NCI-H2107 (cell line): ENCODE measurements around the gene PIM3.

Experiments used
- DNase-seq: peaks from one replicate; lab custom pipeline; 2025; lab: John Stamatoyannopoulos, UW

PIM3 gene

DNA sequence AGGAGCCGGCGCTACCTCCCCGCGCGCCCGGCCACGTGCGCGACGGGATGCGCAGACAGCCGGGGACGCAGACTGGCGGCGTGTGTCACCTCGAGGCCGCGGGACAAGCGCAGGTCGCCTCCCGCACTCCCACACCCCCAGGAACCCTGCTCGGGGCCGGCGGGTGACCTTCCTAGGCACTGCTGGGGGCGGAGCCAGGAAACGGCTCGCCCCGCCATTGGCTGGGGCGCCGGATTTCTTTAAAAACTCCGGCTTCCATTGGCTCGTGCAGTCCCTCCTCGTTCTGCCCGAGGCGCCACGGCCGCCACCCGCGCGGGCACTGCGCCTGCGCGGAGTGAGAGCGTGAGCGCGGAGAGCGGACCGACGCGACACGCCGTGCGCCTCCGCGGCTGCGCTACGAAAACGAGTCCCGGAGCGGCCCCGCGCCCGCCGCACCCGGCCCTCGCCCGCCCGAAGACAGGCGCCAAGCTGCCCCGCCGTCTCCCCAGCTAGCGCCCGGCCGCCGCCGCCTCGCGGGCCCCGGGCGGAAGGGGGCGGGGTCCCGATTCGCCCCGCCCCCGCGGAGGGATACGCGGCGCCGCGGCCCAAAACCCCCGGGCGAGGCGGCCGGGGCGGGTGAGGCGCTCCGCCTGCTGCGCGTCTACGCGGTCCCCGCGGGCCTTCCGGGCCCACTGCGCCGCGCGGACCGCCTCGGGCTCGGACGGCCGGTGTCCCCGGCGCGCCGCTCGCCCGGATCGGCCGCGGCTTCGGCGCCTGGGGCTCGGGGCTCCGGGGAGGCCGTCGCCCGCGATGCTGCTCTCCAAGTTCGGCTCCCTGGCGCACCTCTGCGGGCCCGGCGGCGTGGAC, at the start of gene PIM3:
TSS of gene PIM3 (plus strand) at position 614 of the 846 bp plus-strand sequence. CDS start at position 790, 176 bp downstream.
- peak; percentile 76 for DNase-seq

GRCh38 chr22:49911881-49912625, 48.5 kb upstream of the PIM3 start:
- DNase-seq: no peak

DNA sequence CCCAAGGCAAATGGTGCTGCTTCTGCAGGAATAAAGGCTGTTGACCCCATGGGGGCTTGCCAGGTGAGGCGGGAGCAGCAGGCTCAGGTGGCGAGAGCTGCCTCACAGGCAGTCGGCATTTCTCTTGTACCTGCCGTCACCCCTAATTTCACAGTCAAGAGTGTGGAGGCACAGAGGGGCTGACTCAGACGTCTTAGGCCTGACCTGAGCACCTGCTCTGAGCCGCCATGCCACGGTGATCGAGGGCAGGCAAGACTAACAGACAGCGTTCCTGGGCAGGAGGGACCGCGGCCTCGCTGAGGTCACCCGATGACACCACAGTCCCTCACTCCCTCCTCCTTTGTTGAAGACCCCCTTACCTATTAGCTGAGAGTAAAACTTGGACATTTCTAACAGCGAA, 47.5 kb upstream of the PIM3 start:
- DNase-seq: no peak

GRCh38 chr22:49913446-49913845, 47.1 kb upstream of the PIM3 start:
- no peak for DNase-seq

- DNase-seq: no peak
These were observed 46.3 kb upstream of the PIM3 start for GRCh38 chr22:49914256-49914655.

GRCh38 chr22:49915610-49916009, 45.0 kb upstream of the PIM3 start:
- DNase-seq: no peak

DNA sequence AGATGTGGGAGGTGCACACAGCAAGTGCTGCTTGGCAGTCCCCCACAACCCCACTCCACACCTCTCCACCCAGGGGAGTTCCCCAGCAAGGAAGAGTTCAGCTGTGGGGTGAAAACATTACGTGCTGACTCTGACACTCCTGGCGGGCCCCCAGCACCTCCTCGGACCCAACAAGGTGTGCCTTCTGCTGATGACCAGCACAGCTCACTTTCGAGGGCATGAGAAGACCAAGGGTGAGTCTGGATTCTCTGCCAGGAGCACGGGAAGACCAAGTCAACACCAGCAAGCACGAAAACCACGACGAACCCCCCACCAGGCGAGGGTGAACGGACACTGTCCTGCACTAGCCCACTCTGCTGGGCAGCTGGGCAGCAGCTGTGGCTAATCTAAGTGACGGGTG, 43.7 kb upstream of the PIM3 start:
- DNase-seq: no peak

DNA sequence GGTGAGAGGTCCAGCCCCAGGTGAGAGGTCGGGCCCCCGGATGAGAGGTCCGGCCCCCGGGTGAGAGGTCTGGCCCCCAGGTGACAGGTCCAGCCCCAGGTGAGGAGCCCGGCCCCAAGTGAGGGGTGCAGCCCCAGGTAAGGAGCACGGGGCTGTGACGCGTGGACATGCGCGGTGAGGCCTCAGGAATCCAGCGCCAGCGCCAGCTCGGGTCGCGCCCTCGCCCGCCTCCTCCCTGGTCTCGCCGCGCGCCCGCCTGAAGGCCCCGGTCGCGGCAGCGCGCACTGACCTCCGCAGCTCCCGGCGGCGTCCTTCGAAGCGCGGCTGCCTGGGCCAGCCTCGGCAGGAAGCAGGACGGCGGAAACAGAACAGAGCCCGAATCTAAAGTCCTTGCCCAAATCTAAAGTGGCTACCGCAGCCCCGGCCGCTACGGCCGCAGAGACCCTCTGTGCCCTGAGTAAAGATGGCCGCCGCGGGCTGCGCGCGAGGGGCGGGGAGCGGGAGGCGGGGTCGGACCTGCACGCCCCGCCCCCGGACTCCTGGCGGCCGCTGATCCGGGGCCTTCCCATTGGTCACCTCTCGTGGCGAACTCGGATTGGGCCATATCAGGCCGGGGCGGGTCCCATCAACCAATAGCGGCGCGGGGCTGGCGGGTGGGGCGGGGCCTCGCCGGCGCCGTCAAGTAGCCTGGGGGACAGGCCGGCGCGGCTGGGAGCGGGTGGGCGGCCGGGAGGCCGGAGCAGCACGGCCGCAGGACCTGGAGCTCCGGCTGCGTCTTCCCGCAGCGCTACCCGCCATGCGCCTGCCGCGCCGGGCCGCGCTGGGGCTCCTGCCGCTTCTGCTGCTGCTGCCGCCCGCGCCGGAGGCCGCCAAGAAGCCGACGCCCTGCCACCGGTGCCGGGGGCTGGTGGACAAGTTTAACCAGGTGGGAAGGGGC, 42.3 kb upstream of the PIM3 start, which contains the start of the genes ALG12 and CRELD2:
TSS of gene ALG12 (minus strand) at position 465 of the 937 bp plus-strand sequence. CDS start 4,673 bp downstream, outside the sequence.
TSS of gene CRELD2 (plus strand) at position 661 of the 937 bp plus-strand sequence. CDS start at position 797, 136 bp downstream.
- peak; percentile 88 for DNase-seq

DNA sequence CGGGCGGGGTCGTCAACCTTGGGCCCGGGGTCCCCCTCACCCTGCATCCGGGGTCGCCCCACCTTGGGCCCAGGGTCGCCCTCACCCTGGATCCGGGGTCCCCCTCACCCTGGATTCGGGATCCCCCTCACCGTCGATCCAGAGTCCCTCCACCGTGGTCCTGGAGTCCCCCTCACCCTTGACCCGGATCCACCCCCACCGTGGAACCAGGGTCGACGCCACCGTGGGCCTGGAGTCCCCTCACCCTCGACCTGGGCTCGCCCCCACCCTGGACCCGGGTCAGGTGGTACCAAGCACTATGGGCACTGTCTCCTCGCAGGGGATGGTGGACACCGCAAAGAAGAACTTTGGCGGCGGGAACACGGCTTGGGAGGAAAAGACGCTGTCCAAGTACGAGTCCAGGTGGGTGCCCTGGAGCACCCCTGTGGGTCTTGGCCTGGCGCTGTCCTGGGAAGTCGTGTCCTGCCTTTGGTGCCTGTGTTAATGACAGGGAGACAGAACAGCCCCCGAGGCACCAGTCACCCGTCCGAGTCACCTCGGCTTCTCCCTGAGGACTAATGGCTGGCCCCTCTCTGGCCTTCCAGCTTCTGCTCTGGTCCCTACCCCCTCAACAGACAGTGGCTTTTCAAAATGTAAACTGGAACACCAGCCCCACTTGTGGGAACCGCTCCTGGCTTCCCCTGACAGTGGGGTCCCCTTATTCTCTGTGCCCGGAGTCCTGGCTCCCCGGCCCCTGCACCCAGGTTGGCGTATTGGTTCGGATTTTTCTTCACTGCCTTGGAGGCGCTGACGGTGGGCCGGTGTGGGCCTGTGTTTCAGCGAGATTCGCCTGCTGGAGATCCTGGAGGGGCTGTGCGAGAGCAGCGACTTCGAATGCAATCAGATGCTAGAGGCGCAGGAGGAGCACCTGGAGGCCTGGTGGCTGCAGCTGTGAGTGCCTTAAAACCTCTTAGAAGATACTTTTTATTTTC, 41.4 kb upstream of the PIM3 start:
- DNase-seq: no peak

GRCh38 chr22:49920859-49921258, 39.7 kb upstream of the PIM3 start:
- no peak for DNase-seq

DNA sequence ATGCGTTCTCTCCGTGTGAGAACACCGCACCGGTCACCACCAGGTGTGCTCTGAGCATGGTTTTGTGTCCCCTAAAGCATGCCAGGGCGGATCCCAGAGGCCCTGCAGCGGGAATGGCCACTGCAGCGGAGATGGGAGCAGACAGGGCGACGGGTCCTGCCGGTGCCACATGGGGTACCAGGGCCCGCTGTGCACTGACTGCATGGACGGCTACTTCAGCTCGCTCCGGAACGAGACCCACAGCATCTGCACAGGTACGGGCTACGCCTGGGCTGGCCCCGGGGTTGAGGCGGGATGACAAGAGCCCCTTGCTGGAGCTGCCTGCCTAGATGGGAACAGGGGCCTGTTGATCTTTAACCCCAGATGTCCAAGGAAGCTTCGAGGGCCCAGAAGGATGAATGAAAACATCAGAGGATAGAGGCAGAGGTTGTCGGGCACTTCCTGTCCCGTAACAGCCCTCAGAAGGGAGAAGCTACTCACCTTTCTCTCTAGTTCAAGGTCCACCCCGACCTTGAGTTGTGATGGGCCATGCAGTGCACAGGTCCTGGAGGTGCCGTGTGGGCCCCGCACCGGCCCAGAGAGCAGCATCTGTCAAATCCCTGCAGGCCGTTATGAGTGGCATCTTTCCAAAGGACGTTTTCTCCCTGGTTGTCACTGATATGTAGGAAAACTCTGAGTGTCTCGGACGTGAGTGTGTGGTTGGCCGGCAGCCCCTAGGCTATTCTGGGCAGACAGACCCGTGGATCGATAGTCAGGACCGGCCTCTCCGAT, 38.9 kb upstream of the PIM3 start:
- DNase-seq: no peak

DNA sequence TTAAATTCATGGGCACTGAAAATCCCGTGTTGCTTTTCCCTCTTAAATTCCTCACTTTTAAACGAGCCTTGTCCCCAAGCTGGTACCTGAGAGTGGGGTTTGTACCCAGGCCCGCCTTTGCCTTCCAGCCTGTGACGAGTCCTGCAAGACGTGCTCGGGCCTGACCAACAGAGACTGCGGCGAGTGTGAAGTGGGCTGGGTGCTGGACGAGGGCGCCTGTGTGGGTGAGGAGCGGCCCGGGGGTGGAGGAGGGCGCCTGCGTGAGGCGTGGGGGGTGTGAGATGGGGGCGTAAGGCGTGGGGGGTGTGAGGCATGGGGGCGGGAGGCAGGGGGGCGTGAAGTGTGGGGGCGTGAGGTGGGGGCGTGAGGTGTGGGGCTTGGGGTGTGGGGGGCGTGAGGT, 38.1 kb upstream of the PIM3 start:
- no peak for DNase-seq

DNA sequence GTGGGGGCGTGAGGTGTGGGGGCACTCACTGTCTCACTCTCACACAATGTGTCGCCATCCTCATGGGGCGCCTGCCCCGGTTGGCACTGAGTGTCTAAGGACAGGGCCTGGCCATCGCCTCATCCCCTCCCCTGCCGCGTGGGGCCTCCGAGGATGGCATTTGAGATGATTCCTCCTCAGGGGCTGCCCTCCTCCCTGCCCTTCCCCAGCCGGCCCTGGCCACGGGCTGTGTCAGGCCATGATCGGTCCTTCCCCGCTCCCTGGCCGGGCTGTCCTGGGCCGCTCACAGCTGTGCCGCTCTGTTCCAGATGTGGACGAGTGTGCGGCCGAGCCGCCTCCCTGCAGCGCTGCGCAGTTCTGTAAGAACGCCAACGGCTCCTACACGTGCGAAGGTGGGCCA, 37.6 kb upstream of the PIM3 start:
- DNase-seq: no peak

GRCh38 chr22:49923445-49923844, 37.1 kb upstream of the PIM3 start:
- DNase-seq: no peak

- no peak for DNase-seq
These were observed 36.3 kb upstream of the PIM3 start for GRCh38 chr22:49924113-49924833.

DNA sequence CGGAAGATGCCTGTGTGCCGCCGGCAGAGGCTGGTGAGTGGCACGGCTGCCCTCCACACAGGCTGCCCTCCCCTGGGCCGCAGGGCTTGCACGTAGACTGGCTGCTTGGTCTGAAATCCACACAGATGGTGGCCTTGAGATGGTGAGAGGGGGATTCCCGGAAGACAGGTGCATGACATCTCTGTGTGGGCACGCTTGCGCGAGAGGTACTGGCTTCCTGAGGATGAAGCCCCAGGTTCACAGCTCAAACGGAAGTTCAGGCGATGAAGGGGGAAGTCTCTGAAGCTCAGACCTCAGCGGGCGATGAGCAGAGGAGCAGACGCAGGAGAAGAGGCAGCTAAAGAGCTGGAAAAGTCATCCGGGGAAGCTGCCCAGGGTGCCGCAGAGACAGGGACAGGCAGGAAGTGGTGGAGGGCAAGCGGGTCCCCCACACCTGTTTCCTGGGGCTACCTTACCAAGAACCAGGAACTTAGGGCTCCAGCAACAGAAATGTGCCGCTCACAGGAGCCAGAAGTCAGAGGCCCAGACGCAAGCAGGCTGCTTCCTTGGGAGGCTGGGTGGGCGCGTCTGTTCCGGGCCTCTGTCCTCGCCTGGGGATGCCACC, 34.9 kb upstream of the PIM3 start:
- no peak for DNase-seq

GRCh38 chr22:49926916-49927315, 33.7 kb upstream of the PIM3 start:
- DNase-seq: no peak

DNA sequence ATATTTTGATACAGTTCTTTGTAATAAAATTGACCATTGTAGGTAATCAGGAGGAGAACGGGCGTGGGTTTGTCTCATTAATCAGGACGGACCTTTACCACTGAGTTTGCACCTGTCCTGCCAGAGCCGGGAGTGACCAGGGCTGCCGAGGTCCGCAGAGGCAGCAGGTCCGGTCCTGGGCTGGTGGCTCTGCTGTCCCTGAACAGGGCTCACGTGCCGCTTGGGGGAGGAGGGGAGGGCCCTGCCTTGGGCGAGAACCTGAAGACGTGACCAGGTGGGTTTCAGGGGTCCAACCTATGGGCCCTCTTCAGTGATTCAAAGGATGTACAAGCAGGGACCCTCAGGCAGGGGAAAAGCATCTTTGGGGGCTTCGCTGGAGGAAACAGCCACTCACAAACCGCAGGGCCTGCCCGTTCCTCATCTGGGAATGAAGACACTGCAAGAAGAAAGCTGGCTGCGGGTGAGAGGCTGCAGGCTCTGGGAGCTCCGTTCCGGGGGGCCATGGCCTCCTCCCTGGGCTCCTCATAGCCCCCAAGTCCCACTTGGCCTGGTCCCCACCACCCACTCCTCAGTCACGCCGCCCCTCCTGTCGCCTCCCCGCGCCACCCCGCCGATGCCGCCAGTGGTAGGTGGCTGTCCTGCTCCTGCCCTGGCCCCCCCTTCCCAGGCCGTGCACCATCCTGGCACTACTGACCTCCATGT, 32.9 kb upstream of the PIM3 start:
- DNase-seq: no peak
